GM12875 (cell line): ENCODE results near the gene TEKTIP1.

Source experiments
- H3K4me3 ChIP-seq: one replicate; pipeline ENCODE4 v1.5.1; 2011; ENCODE audit warnings: low read depth, low read length, control low read depth
- CTCF ChIP-seq: IDR thresholded peaks from 2 replicates; pipeline ENCODE4 v1.5.1; 2011; ENCODE audit warnings: low read depth, mild to moderate bottlenecking, control low read depth, inconsistent platforms, low read length, moderate library complexity, borderline replicate concordance; ENCODE audit not compliant: insufficient read depth

The TEKTIP1 gene

GRCh38 chr19:3535981-3536380 is 3.0 kb upstream of the TEKTIP1 start:
- no peak for TF ChIP-seq CTCF
- H3K4me3 ChIP-seq: no peak overlapping the region

GRCh38 chr19:3536429-3537100 is 2.4 kb upstream of the TEKTIP1 start:
- H3K4me3 ChIP-seq: no peak overlapping the region
- no peak for TF ChIP-seq CTCF

- TF ChIP-seq CTCF: no peak
- H3K4me3 ChIP-seq: no peak overlapping the region
Measured at GRCh38 chr19:3537101-3537437, 1.9 kb upstream of the TEKTIP1 start.

- H3K4me3 ChIP-seq: no peak overlapping the region
- no peak for TF ChIP-seq CTCF
Measured at GRCh38 chr19:3537438-3538240, 1.3 kb upstream of the TEKTIP1 start.

GRCh38 chr19:3538258-3538929 is 580 bp upstream of the TEKTIP1 start:
- no peak overlapping the region for H3K4me3 ChIP-seq
- no peak for TF ChIP-seq CTCF

- TF ChIP-seq CTCF: no peak
- no peak overlapping the region for H3K4me3 ChIP-seq
Measured at GRCh38 chr19:3539756-3540118, 763 bp downstream of the TEKTIP1 start.
